HG03457 (cell line): ENCODE results near the gene TMEM42.

Source experiments
- ATAC-seq: cut with Tn5 transposase; IDR thresholded peaks from one replicate; pipeline ENCODE4 v1.9.1; 2021; ENCODE audit warnings: moderate number of reproducible peaks; ENCODE audit not compliant: unreplicated experiment

TMEM42 gene

DNA sequence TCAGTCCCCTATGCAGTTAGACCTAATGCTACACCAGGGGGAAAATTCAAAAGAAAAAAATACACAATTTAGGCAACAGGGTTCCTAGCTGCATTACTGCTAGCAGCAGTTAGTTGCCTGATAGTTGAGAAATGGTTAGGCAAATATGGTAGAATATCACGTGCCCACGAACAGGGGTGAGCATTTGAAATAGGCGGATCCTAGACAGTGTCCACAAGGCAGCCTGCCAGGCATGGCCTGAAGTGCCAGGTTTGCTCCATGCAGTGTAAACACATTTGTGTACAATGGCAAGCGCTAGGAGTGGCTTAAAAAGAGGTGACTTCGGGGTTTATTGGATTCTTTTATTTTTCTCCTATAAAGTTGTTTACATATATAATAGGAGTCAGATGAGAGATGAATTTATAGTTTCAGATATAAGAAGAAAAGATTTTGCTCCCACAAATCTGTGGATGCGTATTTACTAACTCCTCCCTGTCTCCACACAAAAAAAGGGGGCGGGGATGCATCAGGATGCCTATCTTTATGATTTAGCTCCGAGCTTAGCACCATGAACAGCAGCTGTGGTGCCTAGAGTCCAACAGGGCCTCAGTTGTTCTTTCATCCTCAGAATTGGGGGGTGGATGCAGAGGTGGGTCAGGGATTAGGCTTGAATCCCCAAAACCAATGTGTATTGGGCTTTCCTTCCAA lies 8.8 kb downstream of the TMEM42 start:
- no peak for ATAC-seq

- ATAC-seq, result no peak
Observed at GRCh38 chr3:44874308-44874707, 12.6 kb downstream of the TMEM42 start, which contains the start of gene TGM4. Gene TGM4, plus strand, starts transcription at chr3:44874608. Its CDS starts 71 bp downstream, at chr3:44874679.

GRCh38 chr3:44875596-44875995 lies 13.9 kb downstream of the TMEM42 start:
- no peak for ATAC-seq

- no peak for ATAC-seq
Observed at GRCh38 chr3:44877333-44877732, 15.6 kb downstream of the TMEM42 start.

GRCh38 chr3:44880284-44880683 lies 18.6 kb downstream of the TMEM42 start:
- ATAC-seq, result no peak

- ATAC-seq, result no peak
Observed at GRCh38 chr3:44883213-44883955, 21.7 kb downstream of the TMEM42 start.

DNA sequence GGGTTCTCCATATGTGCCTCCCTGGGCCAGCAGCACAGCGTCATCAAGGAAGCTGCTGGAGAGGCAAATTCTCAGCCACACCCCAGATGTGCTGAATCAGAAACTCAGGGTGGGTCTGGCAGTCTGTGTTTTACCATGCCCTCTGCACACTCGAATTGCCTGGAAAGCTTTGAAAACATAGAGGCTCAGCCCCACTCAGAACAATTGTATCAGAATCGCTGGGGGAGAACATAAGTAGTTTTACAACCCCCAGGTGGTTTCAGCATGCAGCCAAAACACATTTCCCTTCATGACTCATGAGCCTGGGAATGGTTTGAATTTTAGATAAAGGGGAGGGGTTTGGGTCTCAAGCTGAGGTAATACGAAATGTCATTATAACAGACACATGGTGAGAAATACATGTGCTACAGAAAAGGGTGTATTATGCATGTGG lies 22.3 kb downstream of the TMEM42 start:
- no peak for ATAC-seq

- ATAC-seq, result no peak
Observed at GRCh38 chr3:44885618-44886017, 23.9 kb downstream of the TMEM42 start.

- no peak for ATAC-seq
Observed at GRCh38 chr3:44886561-44886960, 24.8 kb downstream of the TMEM42 start.

GRCh38 chr3:44887101-44887500 lies 25.4 kb downstream of the TMEM42 start:
- ATAC-seq, result no peak

DNA sequence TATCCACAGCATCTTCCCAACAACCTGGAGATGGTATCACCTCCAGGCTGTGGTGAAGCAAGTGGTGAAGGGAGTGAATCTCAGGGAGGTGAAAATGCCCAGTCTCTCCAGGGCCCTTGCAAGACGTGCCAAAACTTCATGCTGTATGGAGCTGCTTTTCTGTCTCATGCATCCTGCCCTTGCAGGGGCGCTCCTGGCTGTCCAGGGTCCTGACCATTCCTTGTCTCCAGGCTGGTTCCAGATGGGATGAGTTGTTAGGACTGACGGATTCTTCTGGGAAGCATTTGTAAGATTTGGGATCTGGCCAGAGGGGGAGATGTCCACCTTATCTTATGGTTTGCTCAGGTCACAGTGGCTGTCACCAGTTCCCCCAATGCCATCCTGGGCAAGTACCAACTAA lies 28.5 kb downstream of the TMEM42 start:
- no peak for ATAC-seq

GRCh38 chr3:44890852-44891251 lies 29.1 kb downstream of the TMEM42 start:
- no peak for ATAC-seq

DNA sequence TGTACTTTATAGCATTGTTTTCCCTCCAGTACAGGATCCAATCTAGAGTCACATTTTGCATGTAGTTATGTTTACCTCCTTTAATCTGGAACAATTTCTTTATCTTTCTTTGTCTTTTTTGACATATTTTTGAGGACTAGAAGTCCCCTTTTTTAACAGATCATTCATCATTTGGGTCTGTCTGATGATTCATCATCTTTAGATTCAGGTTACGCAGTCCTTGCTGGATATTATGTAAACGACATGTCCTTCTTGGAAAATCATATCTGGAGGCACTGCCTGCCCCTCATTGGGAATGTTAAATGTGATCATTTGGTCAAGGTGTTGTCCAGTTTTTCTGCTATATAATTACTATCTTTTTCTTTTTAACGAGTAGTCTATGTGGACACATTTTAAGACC lies 31.0 kb downstream of the TMEM42 start:
- no peak for ATAC-seq

DNA sequence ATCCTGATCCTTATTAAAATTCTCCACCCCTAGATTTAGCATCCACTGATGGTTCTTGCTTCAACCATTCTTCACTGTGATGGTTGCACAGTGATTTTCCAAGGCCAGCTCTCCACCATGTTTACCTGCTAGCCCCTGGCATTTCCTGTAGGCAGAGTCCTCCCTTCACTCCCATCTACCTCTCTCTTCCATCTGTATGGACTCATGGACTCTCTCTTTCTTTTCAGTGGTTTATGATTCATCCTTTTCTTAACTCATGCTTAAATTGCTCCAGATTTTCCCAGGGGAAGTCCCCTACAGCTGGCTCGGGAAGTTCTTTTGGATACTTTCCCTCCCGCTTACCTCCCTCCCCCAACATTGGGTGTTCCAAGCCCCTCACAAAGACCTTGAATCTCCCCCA lies 31.4 kb downstream of the TMEM42 start:
- ATAC-seq, result no peak

DNA sequence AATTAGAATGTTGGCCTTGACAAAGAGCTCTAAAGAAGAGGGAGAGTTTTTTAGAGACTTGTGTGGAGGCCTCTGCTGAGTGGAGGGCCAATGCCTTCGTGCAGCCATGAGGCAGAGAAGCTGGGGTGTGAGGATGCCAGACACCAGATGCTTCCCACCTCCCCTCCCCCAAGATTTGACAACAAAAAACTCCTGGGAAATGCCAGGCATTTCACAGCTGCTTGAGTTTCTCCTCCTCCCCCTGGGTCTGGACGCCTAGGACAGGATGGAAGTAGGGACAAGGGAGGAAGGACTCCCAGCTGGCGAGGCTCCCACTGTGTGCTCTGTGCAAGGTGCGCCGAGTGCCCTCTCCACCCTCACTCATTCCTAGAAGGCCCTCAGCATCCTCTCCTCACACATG lies 32.8 kb downstream of the TMEM42 start:
- no peak for ATAC-seq

DNA sequence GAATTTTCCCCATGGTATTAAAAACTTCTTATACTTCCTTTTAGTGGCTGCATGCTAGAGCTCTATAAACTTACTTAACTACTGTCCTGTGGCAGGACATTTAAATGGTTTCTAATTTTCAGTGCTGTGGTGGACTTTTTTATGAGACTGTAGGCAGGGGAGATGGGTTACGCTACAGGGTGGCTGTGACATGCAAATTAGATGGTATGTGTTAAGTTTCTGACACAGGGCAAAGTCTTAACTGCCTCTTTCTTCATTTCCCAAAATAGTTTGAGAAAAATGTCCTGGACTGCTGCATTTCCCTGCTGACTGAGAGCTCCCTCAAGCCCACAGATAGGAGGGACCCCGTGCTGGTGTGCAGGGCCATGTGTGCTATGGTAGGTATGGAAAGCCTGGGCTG lies 34.7 kb downstream of the TMEM42 start:
- ATAC-seq, result no peak

DNA sequence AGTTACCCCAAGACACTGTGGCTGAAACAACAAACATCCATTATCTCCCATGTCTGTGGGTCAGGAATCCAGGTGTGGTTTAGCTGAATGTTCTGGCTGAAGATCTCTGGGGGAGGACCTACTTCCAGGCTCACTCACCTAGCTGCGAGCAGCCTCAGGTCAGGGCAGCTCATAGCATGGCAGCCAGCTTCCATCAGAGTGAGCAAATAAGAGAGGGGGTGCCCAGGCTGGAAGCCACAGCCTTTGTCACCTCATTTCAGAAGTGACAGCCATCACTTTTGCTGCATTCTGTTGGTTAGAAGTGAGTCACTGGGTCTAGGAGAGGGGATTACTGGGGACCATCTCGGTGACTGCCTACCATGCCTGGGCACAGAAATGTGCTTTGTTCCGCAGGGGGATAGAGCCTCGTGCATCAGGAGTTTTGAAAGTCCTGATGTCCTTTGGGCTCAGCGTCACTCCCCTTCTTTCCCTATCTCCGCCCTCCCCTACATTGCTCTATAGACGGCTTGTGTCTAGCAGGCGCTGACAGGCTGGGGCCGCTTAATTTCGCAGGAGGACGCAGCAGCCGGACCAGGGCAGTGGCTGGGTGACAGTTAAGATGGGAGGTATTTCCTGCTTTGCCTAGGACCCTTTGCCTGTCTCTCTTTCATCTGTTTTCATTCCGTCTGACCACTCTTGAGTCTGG lies 38.1 kb downstream of the TMEM42 start:
- no peak for ATAC-seq

DNA sequence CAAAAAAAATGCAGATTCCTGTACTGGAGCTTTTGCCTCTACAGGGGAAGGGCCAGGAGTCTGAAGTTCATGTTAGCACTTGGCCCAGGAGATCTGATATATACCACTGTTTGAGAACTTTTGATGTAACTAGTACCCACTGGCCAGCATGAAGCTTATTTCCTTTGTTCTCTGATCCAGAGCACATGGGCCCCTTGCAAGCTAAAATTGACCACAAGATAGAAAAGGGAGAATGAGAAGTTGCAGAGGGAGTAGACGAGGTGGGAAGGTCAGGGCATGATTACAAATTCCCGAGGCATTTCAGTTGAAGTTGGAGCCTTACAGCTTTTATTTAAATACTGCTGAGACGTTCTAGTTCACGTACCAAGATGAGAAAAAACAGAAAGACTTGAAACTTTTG lies 40.9 kb downstream of the TMEM42 start:
- ATAC-seq, result no peak

- no peak for ATAC-seq
Observed at GRCh38 chr3:44903314-44903713, 41.6 kb downstream of the TMEM42 start.

- no peak for ATAC-seq
Observed at GRCh38 chr3:44903751-44904150, 42.0 kb downstream of the TMEM42 start.

- ATAC-seq, result no peak
Observed at GRCh38 chr3:44905446-44906157, 43.9 kb downstream of the TMEM42 start.
